HCT116 (cell line): ENCODE data around the gene CADPS. TPM values are rescaled to one million over a fixed set of nuclear protein-coding genes. Genes with fewer than 3 reads are reported as not detected.

Source experiments
- ATAC-seq: fragments of 200-7000 bp; cut with Tn5 transposase; 2 replicates; pipeline ENCODE4 v1.9.1; 2020; ENCODE audit warnings: mild to moderate bottlenecking, moderate library complexity
- BruUV-seq: library from RNA; stranded (reverse); fragments of 400-500 nt; replicated peaks from 2 replicates; lab custom pipeline; 2021; lab: Mats Ljungman, UMichigan
- CTCF ChIA-PET: fragments of 300-600 bp; sonication (Branson Sonifier 250); formaldehyde crosslinking; loops from one replicate; lab custom pipeline; 2021; ENCODE audit warnings: antibody characterized with exemption; lab: Charles Lee
- POLR2A ChIA-PET: fragments of 300-600, 350-600 bp; sonication (Branson Sonifier 250); formaldehyde crosslinking; loops from one replicate; lab custom pipeline; 2021; ENCODE audit warnings: antibody characterized with exemption; lab: Charles Lee
- RAD21 ChIA-PET, 2 experiments: fragments of 300-600 bp; sonication (Branson Sonifier 250); formaldehyde crosslinking; loops; one replicate each; lab custom pipeline; 2023; ENCODE audit warnings: low total read pairs in 2 of 2; ENCODE audit not compliant: uncharacterized antibody in 2 of 2, unreplicated experiment in 2 of 2, low non-redundant PET in 1 of 2; lab: Charles Lee
- DNase-seq: peaks from one replicate; pipeline ENCODE4 v3.0.0-alpha.2; 2010; ENCODE audit warnings: low read depth, low spot score
- H2AFZ ChIP-seq: fragments of 200-600 bp; shearing (Covaris generic), sonication (generic); 2 replicates; pipeline ENCODE4 v1.6.1; 2017; ENCODE audit warnings: low read depth, mixed run types, mixed read lengths, antibody characterized with exemption, low read length; ENCODE audit not compliant: poor library complexity, severe bottlenecking
- H3K27ac ChIP-seq: 2 replicates; pipeline ENCODE4 v1.5.1; 2012; ENCODE audit warnings: low read depth, low read length
- H3K27me3 ChIP-seq: fragments of 200-600 bp; sonication (generic); 2 replicates; pipeline ENCODE4 v1.6.1; 2016; ENCODE audit warnings: mixed run types, low read length, mixed read lengths; ENCODE audit not compliant: insufficient read depth
- H3K36me3 ChIP-seq, 2 experiments: fragments of 200-500 bp in 1 of 2; fragments of 200-600 bp in 1 of 2; sonication (Bioruptor generic) in 1 of 2; sonication (generic) in 1 of 2; 2 replicates each; pipeline versions ENCODE4 v1.5.1 to v1.6.1; 2014 to 2016; ENCODE audit warnings: low read length in 2 of 2, inconsistent platforms in 1 of 2, mixed read lengths in 1 of 2, mixed run types in 1 of 2; ENCODE audit not compliant: insufficient read depth in 2 of 2, control insufficient read depth in 1 of 2
- H3K4me1 ChIP-seq, 2 experiments: fragments of 200-600 bp in 1 of 2; sonication (generic) in 1 of 2; 2 replicates each; pipeline versions ENCODE4 v1.5.1 to v1.6.1; 2012 to 2017; ENCODE audit warnings: low read length in 2 of 2, inconsistent platforms in 1 of 2, mild to moderate bottlenecking in 1 of 2, mixed read lengths in 1 of 2, mixed run types in 1 of 2, moderate library complexity in 1 of 2; ENCODE audit not compliant: insufficient read depth in 2 of 2, control insufficient read depth in 1 of 2
- H3K4me2 ChIP-seq: fragments of 200-600 bp; sonication (generic); 2 replicates; pipeline ENCODE4 v1.6.1; 2017; ENCODE audit warnings: mixed run types, low read length, mixed read lengths
- H3K4me3 ChIP-seq, 2 experiments: fragments of 200-600 bp in 1 of 2; sonication (generic) in 1 of 2; replicated peaks in 1 of 2; 2 replicates each; pipeline ENCODE4 v1.5.1; 2011 to 2016; ENCODE audit warnings: low read length in 2 of 2, control low read depth in 1 of 2, low read depth in 1 of 2, mild to moderate bottlenecking in 1 of 2, mixed read lengths in 1 of 2, mixed run types in 1 of 2
- H3K79me2 ChIP-seq: fragments of 200-600 bp; sonication (generic); 2 replicates; pipeline ENCODE4 v1.6.1; 2017; ENCODE audit warnings: mild to moderate bottlenecking, mixed run types, low read length, moderate library complexity, mixed read lengths; ENCODE audit not compliant: insufficient read depth
- H3K9ac ChIP-seq: fragments of 200-600 bp; sonication (generic); 2 replicates; pipeline ENCODE4 v1.6.1; 2016; ENCODE audit warnings: low read length, mixed read lengths
- H3K9me2 ChIP-seq: fragments of 200-600 bp; sonication (generic), shearing (Covaris generic); 2 replicates; pipeline ENCODE4 v1.6.1; 2017; ENCODE audit warnings: mixed run types, mild to moderate bottlenecking, moderate library complexity; ENCODE audit not compliant: insufficient read depth
- H3K9me3 ChIP-seq, 2 experiments: fragments of 200-500 bp in 1 of 2; fragments of 200-600 bp in 1 of 2; sonication (Bioruptor generic) in 1 of 2; sonication (generic) in 1 of 2; 2 replicates each; pipeline ENCODE4 v1.6.1; 2014 to 2017; ENCODE audit warnings: low read length in 2 of 2, mixed read lengths in 2 of 2, inconsistent platforms in 1 of 2, low read depth in 1 of 2, mild to moderate bottlenecking in 1 of 2, mixed run types in 1 of 2, moderate library complexity in 1 of 2; ENCODE audit not compliant: control insufficient read depth in 1 of 2, insufficient read depth in 1 of 2
- H4K20me1 ChIP-seq: fragments of 200-600 bp; sonication (generic), shearing (Covaris generic); 2 replicates; pipeline ENCODE4 v1.6.1; 2017; ENCODE audit warnings: mixed run types, mild to moderate bottlenecking, moderate library complexity; ENCODE audit not compliant: insufficient read depth
- CBX3 ChIP-seq: IDR thresholded peaks from 2 replicates; pipeline ENCODE4 v1.6.1; 2012; ENCODE audit warnings: low read depth
- CEBPB ChIP-seq: IDR thresholded peaks from 2 replicates; pipeline ENCODE4 v1.6.1; 2012; ENCODE audit warnings: low read depth
- EGR1 ChIP-seq: IDR thresholded peaks from 2 replicates; pipeline ENCODE4 v1.6.1; 2012; ENCODE audit warnings: low read depth
- ELF1 ChIP-seq: IDR thresholded peaks from 2 replicates; pipeline ENCODE4 v1.6.1; 2012; ENCODE audit warnings: low read depth, borderline replicate concordance
- EZH2 ChIP-seq: fragments of 200-600 bp; sonication (generic); IDR thresholded peaks from 2 replicates; pipeline ENCODE4 v1.6.1; 2017; ENCODE audit warnings: antibody characterized with exemption, mixed run types
- FOSL1 ChIP-seq: IDR thresholded peaks from 2 replicates; pipeline ENCODE4 v1.6.1; 2012; ENCODE audit warnings: low read depth
- JUND ChIP-seq: IDR thresholded peaks from 2 replicates; pipeline ENCODE4 v1.6.1; 2012
- RAD21 ChIP-seq: IDR thresholded peaks from 2 replicates; pipeline ENCODE4 v1.6.1; 2012; ENCODE audit warnings: low read depth, mild to moderate bottlenecking
- SIN3A ChIP-seq: IDR thresholded peaks from 2 replicates; pipeline ENCODE4 v1.6.1; 2012; ENCODE audit warnings: low read depth
- SRF ChIP-seq: IDR thresholded peaks from 2 replicates; pipeline ENCODE4 v1.6.1; 2012; ENCODE audit warnings: low read depth
- TCF7L2 ChIP-seq: IDR thresholded peaks from 2 replicates; pipeline ENCODE4 v1.7.0; 2011; ENCODE audit warnings: borderline replicate concordance, inconsistent platforms; ENCODE audit not compliant: insufficient read depth, insufficient read length; ENCODE audit errors: extremely low read depth
- ZFX ChIP-seq: fragments of 450-650 bp; IDR thresholded peaks from 2 replicates; pipeline ENCODE4 v1.6.1; 2017
- intact Hi-C: fragments of 100-400 bp; cut with micrococcal nuclease; formaldehyde crosslinking; loops from 2 replicates; pipeline ENCODE4 v1.10.0; 2022
- total RNA-seq: library from RNA; stranded (reverse); gene quantifications from one replicate; pipeline ENCODE4 v1.2.1, GENCODE V29; 2021; ENCODE audit not compliant: unreplicated experiment
- TF ChIP-seq, protein P1 (sequence below): IDR thresholded peaks from 2 replicates; pipeline ENCODE4 v1.6.1; 2012
- TF ChIP-seq, protein P2 (sequence below): IDR thresholded peaks from 2 replicates; pipeline ENCODE4 v1.6.1; 2011; ENCODE audit warnings: mild to moderate bottlenecking, low read length, moderate library complexity; ENCODE audit not compliant: insufficient replicate concordance; ENCODE audit errors: extremely low read depth
- TF ChIP-seq, protein P3 (sequence below): IDR thresholded peaks from 2 replicates; pipeline ENCODE4 v1.6.1; 2012
- TF ChIP-seq, protein P4 (sequence below): IDR thresholded peaks from 2 replicates; pipeline ENCODE4 v1.6.1; 2012; ENCODE audit warnings: low read depth

Gene CADPS
- total RNA-seq, 1 experiment from 2014 or later, result not detected

DNA sequence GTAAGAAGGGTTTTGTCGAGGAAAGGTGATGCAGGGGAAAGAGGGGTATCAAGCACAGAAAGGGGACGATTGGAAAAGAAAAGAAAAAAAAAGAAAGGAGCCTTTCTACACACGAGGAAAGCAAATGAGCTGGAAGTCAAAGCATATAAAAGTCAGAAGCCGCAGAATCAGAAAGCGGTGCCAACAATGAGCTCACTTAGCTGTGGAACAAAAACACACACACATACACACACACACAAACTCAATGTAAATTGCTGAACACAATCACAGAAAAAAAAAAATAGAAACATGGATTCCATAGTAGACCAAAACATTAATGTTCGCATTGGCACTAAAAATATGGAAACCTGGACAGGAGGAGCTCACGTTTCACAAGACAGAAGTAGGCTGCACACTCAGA is 438.4 kb downstream of the CADPS start:
- ChIA-PET CTCF (no interaction called here), POLR2A (no interaction called here), RAD21 (no interaction called here)
- BruUV-seq, result no TSS peak
- ATAC-seq (no peak), DNase-seq (no peak)
- Histone ChIP-seq H3K9ac (no peak overlapping the region), H3K9me3 (no peaks in the 10 kb centered on the region), H3K4me2 (no peak overlapping the region), H2AFZ (no peak overlapping the region), H3K27me3 (peaks cover 42% of the 10 kb centered on the region), H3K36me3 (no peaks in the 10 kb centered on the region), H3K4me3 (no peak overlapping the region), H3K4me1 (no peaks in the 10 kb centered on the region), H3K27ac (no peak overlapping the region), H3K9me2 (no peaks in the 10 kb centered on the region), H4K20me1 (no peaks in the 10 kb centered on the region), H3K79me2 (no peaks in the 10 kb centered on the region)
- TF ChIP-seq SRF (no peak), ZFX (no peak), TCF7L2 (no peak), ELF1 (no peak), CEBPB (no peak), EGR1 (no peak), CBX3 (no peak), JUND (no peak), RAD21 (no peak), SIN3A (no peak), FOSL1 (no peak), EZH2 (no peak)
- TF ChIP-seq, protein P1, sequence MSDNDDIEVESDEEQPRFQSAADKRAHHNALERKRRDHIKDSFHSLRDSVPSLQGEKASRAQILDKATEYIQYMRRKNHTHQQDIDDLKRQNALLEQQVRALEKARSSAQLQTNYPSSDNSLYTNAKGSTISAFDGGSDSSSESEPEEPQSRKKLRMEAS, result no peak
- TF ChIP-seq, protein P2, sequence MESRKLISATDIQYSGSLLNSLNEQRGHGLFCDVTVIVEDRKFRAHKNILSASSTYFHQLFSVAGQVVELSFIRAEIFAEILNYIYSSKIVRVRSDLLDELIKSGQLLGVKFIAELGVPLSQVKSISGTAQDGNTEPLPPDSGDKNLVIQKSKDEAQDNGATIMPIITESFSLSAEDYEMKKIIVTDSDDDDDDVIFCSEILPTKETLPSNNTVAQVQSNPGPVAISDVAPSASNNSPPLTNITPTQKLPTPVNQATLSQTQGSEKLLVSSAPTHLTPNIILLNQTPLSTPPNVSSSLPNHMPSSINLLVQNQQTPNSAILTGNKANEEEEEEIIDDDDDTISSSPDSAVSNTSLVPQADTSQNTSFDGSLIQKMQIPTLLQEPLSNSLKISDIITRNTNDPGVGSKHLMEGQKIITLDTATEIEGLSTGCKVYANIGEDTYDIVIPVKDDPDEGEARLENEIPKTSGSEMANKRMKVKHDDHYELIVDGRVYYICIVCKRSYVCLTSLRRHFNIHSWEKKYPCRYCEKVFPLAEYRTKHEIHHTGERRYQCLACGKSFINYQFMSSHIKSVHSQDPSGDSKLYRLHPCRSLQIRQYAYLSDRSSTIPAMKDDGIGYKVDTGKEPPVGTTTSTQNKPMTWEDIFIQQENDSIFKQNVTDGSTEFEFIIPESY, result no peak
- TF ChIP-seq, protein P3, sequence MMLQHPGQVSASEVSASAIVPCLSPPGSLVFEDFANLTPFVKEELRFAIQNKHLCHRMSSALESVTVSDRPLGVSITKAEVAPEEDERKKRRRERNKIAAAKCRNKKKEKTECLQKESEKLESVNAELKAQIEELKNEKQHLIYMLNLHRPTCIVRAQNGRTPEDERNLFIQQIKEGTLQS, result no peak
- TF ChIP-seq, protein P4, sequence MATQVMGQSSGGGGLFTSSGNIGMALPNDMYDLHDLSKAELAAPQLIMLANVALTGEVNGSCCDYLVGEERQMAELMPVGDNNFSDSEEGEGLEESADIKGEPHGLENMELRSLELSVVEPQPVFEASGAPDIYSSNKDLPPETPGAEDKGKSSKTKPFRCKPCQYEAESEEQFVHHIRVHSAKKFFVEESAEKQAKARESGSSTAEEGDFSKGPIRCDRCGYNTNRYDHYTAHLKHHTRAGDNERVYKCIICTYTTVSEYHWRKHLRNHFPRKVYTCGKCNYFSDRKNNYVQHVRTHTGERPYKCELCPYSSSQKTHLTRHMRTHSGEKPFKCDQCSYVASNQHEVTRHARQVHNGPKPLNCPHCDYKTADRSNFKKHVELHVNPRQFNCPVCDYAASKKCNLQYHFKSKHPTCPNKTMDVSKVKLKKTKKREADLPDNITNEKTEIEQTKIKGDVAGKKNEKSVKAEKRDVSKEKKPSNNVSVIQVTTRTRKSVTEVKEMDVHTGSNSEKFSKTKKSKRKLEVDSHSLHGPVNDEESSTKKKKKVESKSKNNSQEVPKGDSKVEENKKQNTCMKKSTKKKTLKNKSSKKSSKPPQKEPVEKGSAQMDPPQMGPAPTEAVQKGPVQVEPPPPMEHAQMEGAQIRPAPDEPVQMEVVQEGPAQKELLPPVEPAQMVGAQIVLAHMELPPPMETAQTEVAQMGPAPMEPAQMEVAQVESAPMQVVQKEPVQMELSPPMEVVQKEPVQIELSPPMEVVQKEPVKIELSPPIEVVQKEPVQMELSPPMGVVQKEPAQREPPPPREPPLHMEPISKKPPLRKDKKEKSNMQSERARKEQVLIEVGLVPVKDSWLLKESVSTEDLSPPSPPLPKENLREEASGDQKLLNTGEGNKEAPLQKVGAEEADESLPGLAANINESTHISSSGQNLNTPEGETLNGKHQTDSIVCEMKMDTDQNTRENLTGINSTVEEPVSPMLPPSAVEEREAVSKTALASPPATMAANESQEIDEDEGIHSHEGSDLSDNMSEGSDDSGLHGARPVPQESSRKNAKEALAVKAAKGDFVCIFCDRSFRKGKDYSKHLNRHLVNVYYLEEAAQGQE, result no peak
- intact Hi-C loops, result no loop called here
